KBM-7 (cell line): Measurements from ENCODE around the gene CDYL.

Experiments used
- DNase-seq: peaks from one replicate; pipeline ENCODE4 v3.0.0-alpha.2; 2015
- in situ Hi-C: fragments of 300-500 bp; cut with MboI; formaldehyde crosslinking; loops from 2 replicates; pipeline ENCODE4 v1.14.3; 2020; ENCODE audit warnings: low sequenced_read_pairs, low pct_unique_long_range_greater_than_20kb, mixed read lengths

CDYL gene

GRCh38 chr6:4941782-4942672 is 165.8 kb downstream of the CDYL start:
- in situ Hi-C loops = no loop called here
- peak; percentile 80 for DNase-seq

- DNase-seq = no peak
- in situ Hi-C loops = no loop called here
These were observed 166.4 kb downstream of the CDYL start for GRCh38 chr6:4942673-4943009.

GRCh38 chr6:4943716-4944115 is 167.5 kb downstream of the CDYL start:
- in situ Hi-C loops = no loop called here
- no peak for DNase-seq

GRCh38 chr6:4944325-4944724 is 168.1 kb downstream of the CDYL start:
- no peak for DNase-seq
- in situ Hi-C loops = no loop called here

GRCh38 chr6:4946521-4946920 is 170.3 kb downstream of the CDYL start:
- in situ Hi-C loops = no loop called here
- DNase-seq = no peak

GRCh38 chr6:4947716-4948115 is 171.5 kb downstream of the CDYL start:
- in situ Hi-C loops = no loop called here

GRCh38 chr6:4948781-4949450 is 172.7 kb downstream of the CDYL start:
- in situ Hi-C loops = no loop called here
- DNase-seq = no peak

More at GRCh38 chr6:4947716-4948115, 171.5 kb downstream of the CDYL start:
- DNase-seq = no peak

- DNase-seq = no peak
- in situ Hi-C loops = no loop called here
These were observed 173.9 kb downstream of the CDYL start for GRCh38 chr6:4950076-4950475.

- in situ Hi-C loops = no loop called here
- no peak for DNase-seq
These were observed 174.8 kb downstream of the CDYL start for GRCh38 chr6:4950836-4951533.

- no peak for DNase-seq
- in situ Hi-C loops = no loop called here
These were observed 177.2 kb downstream of the CDYL start for GRCh38 chr6:4953440-4953839.

GRCh38 chr6:4956625-4957024 is 180.4 kb downstream of the CDYL start:
- in situ Hi-C loops = no loop called here
- DNase-seq = no peak

GRCh38 chr6:4957521-4958231 is 181.5 kb downstream of the CDYL start:
- in situ Hi-C loops = no loop called here
- DNase-seq = no peak

GRCh38 chr6:4958624-4959023 is 182.4 kb downstream of the CDYL start:
- in situ Hi-C loops = no loop called here
- no peak for DNase-seq

- in situ Hi-C loops = no loop called here
- no peak for DNase-seq
These were observed 185.3 kb downstream of the CDYL start for GRCh38 chr6:4961322-4962168.

- in situ Hi-C loops = no loop called here
These were observed 186.7 kb downstream of the CDYL start for GRCh38 chr6:4962905-4963304.

GRCh38 chr6:4964675-4965561 is 188.7 kb downstream of the CDYL start:
- in situ Hi-C loops = no loop called here
- DNase-seq = no peak

More at GRCh38 chr6:4962905-4963304, 186.7 kb downstream of the CDYL start:
- DNase-seq = no peak

GRCh38 chr6:4965562-4966389 is 189.6 kb downstream of the CDYL start:
- in situ Hi-C loops = no loop called here
- DNase-seq = peak; percentile 42
